K562 (cell line): ENCODE measurements around the gene ST6GALNAC3. TPM values are rescaled to one million over a fixed set of nuclear protein-coding genes. Genes with fewer than 3 reads are reported as not detected.

Experiments used
- ATAC-seq: fragments of 200-7000 bp; cut with Tn5 transposase; 3 replicates; pipeline ENCODE4 v1.9.1; 2020; ENCODE audit warnings: moderate library complexity
- BruUV-seq: library from RNA; stranded (reverse); fragments of 400-500 nt; replicated peaks from 2 replicates; lab custom pipeline; 2021; lab: Mats Ljungman, UMichigan
- CTCF ChIA-PET: fragments of 300-600 bp; formaldehyde crosslinking; extraction: SDS; loops from one replicate; lab custom pipeline; 2021; ENCODE audit warnings: low intra/inter-chr PET ratio; lab: Yijun Ruan, JAX
- POLR2A ChIA-PET: fragments of 300-600, 350-650 bp; sonication (Branson Sonifier 250); formaldehyde crosslinking; extraction: SDS; loops from one replicate; lab custom pipeline; 2021; ENCODE audit warnings: antibody characterized with exemption, inconsistent platforms; lab: Yijun Ruan, JAX
- DNase-seq, 4 experiments: peaks; one replicate each; pipeline versions ENCODE4 v3.0.0 to v3.0.0-alpha.2; 2011 to 2018; ENCODE audit warnings: low spot score in 3 of 4, mixed read lengths in 3 of 4; ENCODE audit errors: extremely low read depth in 1 of 4
- FAIRE-seq: peaks from 2 replicates; lab custom pipeline; 2011; peaks lifted over from hg19 to GRCh38; lab: Jason Lieb, UNC
- H2AFZ ChIP-seq: 2 replicates; pipeline ENCODE4 v1.6.0; 2011; ENCODE audit warnings: low read depth, low read length, control low read depth, inconsistent platforms
- H3K27ac ChIP-seq: fragments of 200-600 bp; 3 replicates; pipeline ENCODE4 v1.8.0; 2011; ENCODE audit warnings: low read depth, mild to moderate bottlenecking, control low read depth, inconsistent platforms, low read length, moderate library complexity, mixed read lengths; ENCODE audit errors: extremely low read depth
- H3K27me3 ChIP-seq, 2 experiments: fragments of 300-600 bp in 1 of 2; 2 replicates in 1 of 2; 3 replicates in 1 of 2; pipeline versions ENCODE4 v1.6.0 to v1.8.0; 2011; ENCODE audit warnings: inconsistent platforms in 2 of 2, low read length in 2 of 2, mild to moderate bottlenecking in 1 of 2, mixed read lengths in 1 of 2, moderate library complexity in 1 of 2; ENCODE audit not compliant: control insufficient read depth in 2 of 2, insufficient read depth in 2 of 2
- H3K36me3 ChIP-seq: fragments of 300-600 bp; 3 replicates; pipeline ENCODE4 v1.8.0; 2011; ENCODE audit warnings: mild to moderate bottlenecking, low read length, inconsistent platforms; ENCODE audit not compliant: control insufficient read depth, insufficient read depth
- H3K4me1 ChIP-seq, 2 experiments: fragments of 200-600 bp in 1 of 2; replicated peaks in 1 of 2; 2 replicates in 1 of 2; 3 replicates in 1 of 2; pipeline versions ENCODE4 v1.5.1 to v1.8.0; 2011; ENCODE audit warnings: inconsistent platforms in 2 of 2, low read length in 2 of 2, mild to moderate bottlenecking in 1 of 2, mixed read lengths in 1 of 2, moderate library complexity in 1 of 2; ENCODE audit not compliant: control insufficient read depth in 2 of 2, insufficient read depth in 2 of 2
- H3K4me2 ChIP-seq: 2 replicates; pipeline ENCODE4 v1.6.1; 2011; ENCODE audit warnings: low read length, control low read depth, inconsistent platforms, mixed read lengths; ENCODE audit not compliant: insufficient read depth
- H3K4me3 ChIP-seq: fragments of 200-600 bp; sonication (generic), shearing (Covaris generic); 2 replicates; pipeline ENCODE4 v1.5.1; 2016; ENCODE audit warnings: control low read depth, inconsistent platforms
- H3K79me2 ChIP-seq: fragments of 200-600 bp; 3 replicates; pipeline ENCODE4 v1.8.0; 2011; ENCODE audit warnings: low read length, inconsistent platforms; ENCODE audit not compliant: control insufficient read depth, insufficient read depth
- H3K9ac ChIP-seq, 2 experiments: 2 replicates each; pipeline versions ENCODE4 v1.6.0 to v1.6.1; 2011; ENCODE audit warnings: low read depth in 2 of 2, low read length in 2 of 2, control low read depth in 1 of 2, inconsistent platforms in 1 of 2, mild to moderate bottlenecking in 1 of 2, mixed read lengths in 1 of 2; ENCODE audit not compliant: insufficient read depth in 1 of 2
- H3K9me1 ChIP-seq: one replicate; pipeline ENCODE4 v1.6.0; 2011; ENCODE audit warnings: inconsistent platforms, mild to moderate bottlenecking, low read length, moderate library complexity; ENCODE audit not compliant: control insufficient read depth, insufficient read depth
- H3K9me3 ChIP-seq: replicated peaks from 2 replicates; pipeline ENCODE4 v1.5.1; 2011; ENCODE audit warnings: low read depth, low read length, inconsistent platforms; ENCODE audit not compliant: control insufficient read depth, insufficient read depth
- H4K20me1 ChIP-seq: replicated peaks from 2 replicates; pipeline ENCODE4 v1.6.1; 2011; ENCODE audit warnings: low read length, inconsistent platforms, mixed read lengths; ENCODE audit not compliant: control insufficient read depth, insufficient read depth
- ATF1 ChIP-seq, 2 experiments: fragments of 450-650 bp in 1 of 2; IDR thresholded peaks; 2 replicates each; pipeline ENCODE4 v1.6.1; 2016; ENCODE audit warnings: missing compliant biosample characterization in 1 of 2, missing genetic modification characterization in 1 of 2
- BCL6 ChIP-seq: fragments of 250-450 bp; sonication (Bioruptor Pico); IDR thresholded peaks from 2 replicates; pipeline ENCODE4 v1.4.0; 2020
- HNRNPK ChIP-seq: fragments of 200-400 bp; formaldehyde crosslinking; IDR thresholded peaks from one replicate; pipeline ENCODE4 v1.6.1; 2018; ENCODE audit warnings: mild to moderate bottlenecking, low read depth, low read length; ENCODE audit not compliant: poor library complexity, severe bottlenecking
- ILK ChIP-seq: fragments of 450-650 bp; IDR thresholded peaks from 2 replicates; pipeline ENCODE4 v1.6.1; 2016; ENCODE audit warnings: missing genetic modification characterization, low read depth, mild to moderate bottlenecking, missing compliant biosample characterization, moderate library complexity, borderline replicate concordance
- MTA3 ChIP-seq: fragments of 450-650 bp; formaldehyde crosslinking; IDR thresholded peaks from 2 replicates; pipeline ENCODE4 v1.6.1; 2017; ENCODE audit warnings: mild to moderate bottlenecking, borderline replicate concordance
- PHF21A ChIP-seq: fragments of 450-650 bp; IDR thresholded peaks from 2 replicates; pipeline ENCODE4 v1.6.1; 2017; ENCODE audit warnings: low read depth, borderline replicate concordance
- THRAP3 ChIP-seq: fragments of 450-650 bp; IDR thresholded peaks from 2 replicates; pipeline ENCODE4 v1.6.1; 2016; ENCODE audit warnings: mild to moderate bottlenecking, inconsistent platforms, borderline replicate concordance
- TRIM24 ChIP-seq, 2 experiments: fragments of 450-650 bp; IDR thresholded peaks; 2 replicates each; pipeline ENCODE4 v1.6.1; 2016
- XRCC5 ChIP-seq: fragments of 200-400 bp; formaldehyde crosslinking; IDR thresholded peaks from 2 replicates; pipeline ENCODE4 v1.6.1; 2017; ENCODE audit warnings: low read depth, mild to moderate bottlenecking, low read length
- YBX1 ChIP-seq: fragments of 450-650 bp; IDR thresholded peaks from 2 replicates; pipeline ENCODE4 v1.7.1; 2016; ENCODE audit warnings: mild to moderate bottlenecking
- ZEB2 ChIP-seq: fragments of 450-650 bp; IDR thresholded peaks from 2 replicates; pipeline ENCODE4 v1.6.1; 2016
- ZNF263 ChIP-seq: sonication (generic); formaldehyde crosslinking; IDR thresholded peaks from 2 replicates; pipeline ENCODE4 v1.8.0; 2022; ENCODE audit warnings: mild to moderate bottlenecking, missing genetic modification reagents, borderline replicate concordance
- WGBS: fragments of 100-300 bp; shearing (Covaris generic); methylation state at CpG from one replicate; pipeline ENCODE4 v1.1.6; 2016; ENCODE audit warnings: low coverage, mixed read lengths; ENCODE audit not compliant: insufficient coverage; ENCODE audit errors: missing lambda C conversion rate; 5-methylcytosine and 5-hydroxymethylcytosine counted together
- in situ Hi-C: fragments of 300-500 bp; cut with MboI; formaldehyde crosslinking; loops from 4 replicates; pipeline ENCODE4 v1.15.0; 2018; ENCODE audit warnings: inconsistent platforms, mixed read lengths
- intact Hi-C: fragments of 100-400 bp; cut with micrococcal nuclease; formaldehyde crosslinking; loops from 2 replicates; pipeline ENCODE4 v1.14.2; 2022
- polyA plus RNA-seq, 8 experiments: library from polyadenylated mRNA; depleted of rRNA in 4 of 8; stranded (reverse) in 5 of 8; unstranded in 3 of 8; fragments of >200 nt; fragmentation: Nextera tagmentation in 2 of 8; fragmentation: Illumina TruSeq in 1 of 8; extraction: Ambion mirVana in 2 of 8; extraction: Trizol in 1 of 8; gene quantifications; 2 replicates each; pipeline versions ENCODE4 v1.2.1 to v1.2.3, GENCODE V29; 2011 to 2014; ENCODE audit warnings: inconsistent platforms in 1 of 8, missing spikeins in 1 of 8
- total RNA-seq, 7 experiments: library from RNA; depleted of rRNA in 6 of 7; stranded (reverse); fragments of >200 nt in 6 of 7; fragmentation: Illumina TruSeq in 2 of 7; extraction: Trizol in 2 of 7; gene quantifications; 2 replicates each; pipeline versions ENCODE4 v1.2.1 to v1.2.3, GENCODE V29; 2011 to 2021; ENCODE audit warnings: low replicate concordance in 1 of 7
- TF ChIP-seq, protein P1 (sequence below): IDR thresholded peaks from 3 replicates; pipeline ENCODE4 v1.6.1; 2011; ENCODE audit warnings: borderline replicate concordance, mild to moderate bottlenecking; ENCODE audit not compliant: insufficient read length, insufficient read depth
- TF ChIP-seq, protein P2 (sequence below), 2 experiments: fragments of 450-650 bp in 1 of 2; IDR thresholded peaks; 2 replicates each; pipeline ENCODE4 v1.6.1; 2011 to 2017; ENCODE audit warnings: low read depth in 2 of 2, antibody characterized with exemption in 1 of 2, borderline replicate concordance in 1 of 2, low read length in 1 of 2, mild to moderate bottlenecking in 1 of 2, mixed read lengths in 1 of 2; ENCODE audit not compliant: control insufficient read depth in 1 of 2
- TF ChIP-seq, protein P3 (sequence below), 3 experiments: IDR thresholded peaks in 2 of 3; conservative IDR thresholded peaks in 1 of 3; 2 replicates each; pipeline ENCODE4 v1.5.1; 2011 to 2012; ENCODE audit warnings: low read length in 3 of 3, mild to moderate bottlenecking in 3 of 3, control low read depth in 2 of 3, improper control_type of control experiment in 1 of 3, inconsistent platforms in 1 of 3, low read depth in 1 of 3, mixed read lengths in 1 of 3, moderate library complexity in 1 of 3; ENCODE audit not compliant: insufficient read depth in 2 of 3

Gene ST6GALNAC3
- total and polyA plus RNA-seq, 9 of the 15 experiments (the other 6 are each of a cell fraction or from before 2014, with no cell fraction given), result 0.04 to 0.29 (median 0.18) TPM; not detected in 6

DNA sequence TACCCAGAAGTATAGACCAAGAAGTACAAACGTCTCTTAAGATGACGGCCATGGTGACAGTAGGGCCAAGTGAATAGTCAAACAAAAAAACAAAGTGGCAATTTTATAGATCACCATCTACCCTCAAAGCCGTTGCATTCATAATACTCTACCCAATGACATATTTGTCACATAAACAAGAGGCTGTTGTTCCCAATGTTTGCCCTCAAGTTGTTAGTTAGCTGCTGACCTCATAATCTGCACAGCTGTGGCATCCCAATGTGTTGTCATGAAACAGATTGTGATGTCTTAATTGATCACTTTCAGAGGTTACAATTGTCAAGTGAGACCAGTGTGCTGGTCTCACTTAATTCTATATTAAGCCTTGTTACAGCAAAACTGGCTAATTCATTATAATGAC is 333.8 kb downstream of the ST6GALNAC3 start:
- Histone ChIP-seq H3K9me3 (no peaks in the 10 kb centered on the region), H2AFZ (no peak overlapping the region), H3K9me1 (no peaks in the 10 kb centered on the region), H3K4me1 (no peaks in the 10 kb centered on the region), H3K27ac (no peak overlapping the region), H3K4me2 (no peak overlapping the region), H4K20me1 (no peaks in the 10 kb centered on the region), H3K27me3 (no peaks in the 10 kb centered on the region), H3K9ac (no peak overlapping the region), H3K36me3 (no peaks in the 10 kb centered on the region), H3K4me3 (no peak overlapping the region), H3K79me2 (no peaks in the 10 kb centered on the region)
- DNase-seq (no peak), ATAC-seq (no peak), FAIRE-seq (no peak)
- ChIA-PET CTCF (no interaction called here), POLR2A (no interaction called here)
- in situ Hi-C loops (no loop called here), intact Hi-C loops (no loop called here)
- no TSS peak for BruUV-seq
- WGBS, result 2% methylated on average over 3 of the region's 3 CpGs
- TF ChIP-seq, protein P1, sequence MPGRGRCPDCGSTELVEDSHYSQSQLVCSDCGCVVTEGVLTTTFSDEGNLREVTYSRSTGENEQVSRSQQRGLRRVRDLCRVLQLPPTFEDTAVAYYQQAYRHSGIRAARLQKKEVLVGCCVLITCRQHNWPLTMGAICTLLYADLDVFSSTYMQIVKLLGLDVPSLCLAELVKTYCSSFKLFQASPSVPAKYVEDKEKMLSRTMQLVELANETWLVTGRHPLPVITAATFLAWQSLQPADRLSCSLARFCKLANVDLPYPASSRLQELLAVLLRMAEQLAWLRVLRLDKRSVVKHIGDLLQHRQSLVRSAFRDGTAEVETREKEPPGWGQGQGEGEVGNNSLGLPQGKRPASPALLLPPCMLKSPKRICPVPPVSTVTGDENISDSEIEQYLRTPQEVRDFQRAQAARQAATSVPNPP, result no peak
- TF ChIP-seq ATF1 (CRISPR knock-in tag; IDR thresholded peaks at IDR 0.05), result no peak
- no peak for TF ChIP-seq ATF1 (tag; IDR thresholded peaks at IDR 0.05)
- TF ChIP-seq ZNF263 (CRISPR knock-in tag), result no peak
- no peak for TF ChIP-seq ZEB2
- TF ChIP-seq TRIM24 (IDR thresholded peaks at IDR 0.05), result no peak
- TF ChIP-seq, protein P2, sequence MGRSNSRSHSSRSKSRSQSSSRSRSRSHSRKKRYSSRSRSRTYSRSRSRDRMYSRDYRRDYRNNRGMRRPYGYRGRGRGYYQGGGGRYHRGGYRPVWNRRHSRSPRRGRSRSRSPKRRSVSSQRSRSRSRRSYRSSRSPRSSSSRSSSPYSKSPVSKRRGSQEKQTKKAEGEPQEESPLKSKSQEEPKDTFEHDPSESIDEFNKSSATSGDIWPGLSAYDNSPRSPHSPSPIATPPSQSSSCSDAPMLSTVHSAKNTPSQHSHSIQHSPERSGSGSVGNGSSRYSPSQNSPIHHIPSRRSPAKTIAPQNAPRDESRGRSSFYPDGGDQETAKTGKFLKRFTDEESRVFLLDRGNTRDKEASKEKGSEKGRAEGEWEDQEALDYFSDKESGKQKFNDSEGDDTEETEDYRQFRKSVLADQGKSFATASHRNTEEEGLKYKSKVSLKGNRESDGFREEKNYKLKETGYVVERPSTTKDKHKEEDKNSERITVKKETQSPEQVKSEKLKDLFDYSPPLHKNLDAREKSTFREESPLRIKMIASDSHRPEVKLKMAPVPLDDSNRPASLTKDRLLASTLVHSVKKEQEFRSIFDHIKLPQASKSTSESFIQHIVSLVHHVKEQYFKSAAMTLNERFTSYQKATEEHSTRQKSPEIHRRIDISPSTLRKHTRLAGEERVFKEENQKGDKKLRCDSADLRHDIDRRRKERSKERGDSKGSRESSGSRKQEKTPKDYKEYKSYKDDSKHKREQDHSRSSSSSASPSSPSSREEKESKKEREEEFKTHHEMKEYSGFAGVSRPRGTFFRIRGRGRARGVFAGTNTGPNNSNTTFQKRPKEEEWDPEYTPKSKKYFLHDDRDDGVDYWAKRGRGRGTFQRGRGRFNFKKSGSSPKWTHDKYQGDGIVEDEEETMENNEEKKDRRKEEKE (IDR thresholded peaks at IDR 0.05; ENCODE audit: borderline replicate concordance in 1 of 2, control insufficient read depth in 1 of 2, low read depth in 2 of 2, low read length in 1 of 2), result no peak
- no peak for TF ChIP-seq MTA3
- no peak for TF ChIP-seq XRCC5
- no peak for TF ChIP-seq PHF21A
- TF ChIP-seq BCL6 (CRISPR knock-in tag), result no peak
- no peak for TF ChIP-seq HNRNPK
- no peak for TF ChIP-seq THRAP3
- TF ChIP-seq, protein P3, sequence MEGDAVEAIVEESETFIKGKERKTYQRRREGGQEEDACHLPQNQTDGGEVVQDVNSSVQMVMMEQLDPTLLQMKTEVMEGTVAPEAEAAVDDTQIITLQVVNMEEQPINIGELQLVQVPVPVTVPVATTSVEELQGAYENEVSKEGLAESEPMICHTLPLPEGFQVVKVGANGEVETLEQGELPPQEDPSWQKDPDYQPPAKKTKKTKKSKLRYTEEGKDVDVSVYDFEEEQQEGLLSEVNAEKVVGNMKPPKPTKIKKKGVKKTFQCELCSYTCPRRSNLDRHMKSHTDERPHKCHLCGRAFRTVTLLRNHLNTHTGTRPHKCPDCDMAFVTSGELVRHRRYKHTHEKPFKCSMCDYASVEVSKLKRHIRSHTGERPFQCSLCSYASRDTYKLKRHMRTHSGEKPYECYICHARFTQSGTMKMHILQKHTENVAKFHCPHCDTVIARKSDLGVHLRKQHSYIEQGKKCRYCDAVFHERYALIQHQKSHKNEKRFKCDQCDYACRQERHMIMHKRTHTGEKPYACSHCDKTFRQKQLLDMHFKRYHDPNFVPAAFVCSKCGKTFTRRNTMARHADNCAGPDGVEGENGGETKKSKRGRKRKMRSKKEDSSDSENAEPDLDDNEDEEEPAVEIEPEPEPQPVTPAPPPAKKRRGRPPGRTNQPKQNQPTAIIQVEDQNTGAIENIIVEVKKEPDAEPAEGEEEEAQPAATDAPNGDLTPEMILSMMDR (IDR thresholded peaks at IDR 0.05 in 2 of 3, conservative IDR thresholded peaks at IDR 0.05 in 1 of 3; ENCODE audit: insufficient read depth in 2 of 3, low read depth in 1 of 3, low read length in 3 of 3), result no peak
- TF ChIP-seq ILK, result no peak
- TF ChIP-seq YBX1, result no peak
